HEK293T (cell line): ENCODE results near the gene KIAA1217.

Experiments
- CTCF ChIA-PET: fragments of 350-600 bp; formaldehyde crosslinking; extraction: SDS; loops from one replicate; lab custom pipeline; 2021; ENCODE audit warnings: antibody characterized with exemption, inconsistent platforms; lab: Yijun Ruan, JAX
- POLR2A ChIA-PET: fragments of 350-600 bp; formaldehyde crosslinking; extraction: SDS; loops from one replicate; lab custom pipeline; 2020; ENCODE audit warnings: antibody characterized with exemption, inconsistent platforms; lab: Yijun Ruan, JAX
- DNase-seq: peaks from one replicate; pipeline ENCODE4 v3.0.0; 2012; ENCODE audit warnings: mixed read lengths; ENCODE audit errors: extremely low spot score
- ARNT ChIP-seq: fragments of 450-650 bp; IDR thresholded peaks from 2 replicates; pipeline ENCODE4 v1.6.1; 2017; ENCODE audit warnings: mild to moderate bottlenecking
- BHLHE40 ChIP-seq: fragments of 450-650 bp; IDR thresholded peaks from 2 replicates; pipeline ENCODE4 v1.6.1; 2016; ENCODE audit warnings: mild to moderate bottlenecking, moderate library complexity, borderline replicate concordance
- CTBP1 ChIP-seq: fragments of 450-650 bp; IDR thresholded peaks from 2 replicates; pipeline ENCODE4 v1.6.1; 2016; ENCODE audit warnings: borderline replicate concordance
- ELF4 ChIP-seq: fragments of 450-650 bp; IDR thresholded peaks from 2 replicates; pipeline ENCODE4 v1.6.1; 2017; ENCODE audit warnings: antibody characterized with exemption
- FOXA1 ChIP-seq: fragments of 450-650 bp; IDR thresholded peaks from 2 replicates; pipeline ENCODE4 v1.6.1; 2016; ENCODE audit warnings: mild to moderate bottlenecking
- FOXK2 ChIP-seq: fragments of 450-650 bp; IDR thresholded peaks from 2 replicates; pipeline ENCODE4 v1.6.1; 2016; ENCODE audit warnings: mild to moderate bottlenecking
- FOXM1 ChIP-seq: fragments of 450-650 bp; IDR thresholded peaks from 2 replicates; pipeline ENCODE4 v1.6.1; 2017; ENCODE audit warnings: mild to moderate bottlenecking, borderline replicate concordance
- HDGF ChIP-seq: fragments of 450-650 bp; IDR thresholded peaks from 2 replicates; pipeline ENCODE4 v1.6.1; 2017; ENCODE audit warnings: antibody characterized with exemption, borderline replicate concordance
- L3MBTL2 ChIP-seq: fragments of 450-650 bp; conservative IDR thresholded peaks from 2 replicates; pipeline ENCODE4 v1.6.1; 2016; ENCODE audit warnings: mild to moderate bottlenecking
- LEF1 ChIP-seq: fragments of 450-650 bp; IDR thresholded peaks from 2 replicates; pipeline ENCODE4 v1.6.1; 2017; ENCODE audit warnings: mild to moderate bottlenecking, borderline replicate concordance
- NFRKB ChIP-seq: fragments of 450-650 bp; IDR thresholded peaks from 2 replicates; pipeline ENCODE4 v1.6.1; 2016; ENCODE audit warnings: mild to moderate bottlenecking, moderate library complexity
- PKNOX1 ChIP-seq: fragments of 450-650 bp; IDR thresholded peaks from 2 replicates; pipeline ENCODE4 v1.6.1; 2016
- SP1 ChIP-seq: fragments of 450-650 bp; IDR thresholded peaks from 2 replicates; pipeline ENCODE4 v1.6.1; 2017
- SUZ12 ChIP-seq: fragments of 450-650 bp; IDR thresholded peaks from 2 replicates; pipeline ENCODE4 v1.6.1; 2016; ENCODE audit warnings: mild to moderate bottlenecking
- TARDBP ChIP-seq: fragments of 450-650 bp; IDR thresholded peaks from 2 replicates; pipeline ENCODE4 v1.6.1; 2016
- ZNF384 ChIP-seq: fragments of 450-650 bp; IDR thresholded peaks from 2 replicates; pipeline ENCODE4 v1.6.1; 2016

KIAA1217 gene

GRCh38 chr10:24515481-24515880 lies 306.5 kb downstream of the KIAA1217 start:
- DNase-seq, result no peak
- ChIA-PET CTCF (no interaction called here), POLR2A (no interaction called here)
- no peak for TF ChIP-seq FOXK2
- TF ChIP-seq SP1, result no peak
- TF ChIP-seq SUZ12, result no peak
- no peak for TF ChIP-seq LEF1
- no peak for TF ChIP-seq L3MBTL2
- no peak for TF ChIP-seq FOXA1
- TF ChIP-seq BHLHE40, result no peak
- no peak for TF ChIP-seq FOXM1
- no peak for TF ChIP-seq ARNT
- TF ChIP-seq TARDBP, result no peak
- no peak for TF ChIP-seq CTBP1
- no peak for TF ChIP-seq PKNOX1
- TF ChIP-seq ELF4, result no peak
- TF ChIP-seq ZNF384, result no peak
- TF ChIP-seq NFRKB, result no peak
- TF ChIP-seq HDGF, result no peak

- DNase-seq, result no peak
- POLR2A ChIA-PET, result no interaction called here
- CTCF ChIA-PET, result interaction anchor here (0.6 to 2.8 kb wide), 12 partner anchors 13 to 1360 kb away, joined by 3 to 13 read pairs (median 3); no protein-coding TSS in a partner anchor
- TF ChIP-seq ZNF384 (no peak), HDGF (no peak), FOXM1 (no peak), CTBP1 (no peak), LEF1 (no peak), ELF4 (no peak), SP1 (no peak), L3MBTL2 (no peak), PKNOX1 (no peak), SUZ12 (no peak), BHLHE40 (no peak), FOXA1 (no peak), NFRKB (no peak), FOXK2 (no peak), ARNT (no peak), TARDBP (no peak)
These were observed 309.5 kb downstream of the KIAA1217 start for GRCh38 chr10:24518411-24518810.

GRCh38 chr10:24518981-24519597 lies 310.2 kb downstream of the KIAA1217 start:
- POLR2A ChIA-PET, result no interaction called here
- DNase-seq, result peak; percentile 74
- TF ChIP-seq CTBP1, result no peak
- TF ChIP-seq NFRKB, result no peak
- TF ChIP-seq PKNOX1, result no peak
- no peak for TF ChIP-seq FOXK2
- TF ChIP-seq ELF4, result no peak
- no peak for TF ChIP-seq ARNT
- no peak for TF ChIP-seq L3MBTL2
- TF ChIP-seq FOXM1, result no peak
- no peak for TF ChIP-seq SP1
- no peak for TF ChIP-seq TARDBP
- CTCF ChIA-PET, result interaction anchor here (0.6 to 2.8 kb wide), 13 partner anchors 12 to 525 kb away, joined by 3 to 13 read pairs (median 3); no protein-coding TSS in a partner anchor

- POLR2A ChIA-PET, result no interaction called here
- CTCF ChIA-PET, result interaction anchor here (0.9 to 2.8 kb wide), 4 partner anchors 11 to 16 kb away, joined by 3 to 13 read pairs (median 7); no protein-coding TSS in a partner anchor
- TF ChIP-seq L3MBTL2, result no peak
- TF ChIP-seq SP1, result no peak
- TF ChIP-seq ELF4, result no peak
- no peak for TF ChIP-seq ARNT
- DNase-seq, result no peak
These were observed 311.0 kb downstream of the KIAA1217 start for GRCh38 chr10:24519950-24520349.

GRCh38 chr10:24524314-24524713 lies 315.4 kb downstream of the KIAA1217 start:
- DNase-seq, result no peak
- ChIA-PET CTCF (no interaction called here), POLR2A (no interaction called here)
- TF ChIP-seq FOXK2 (no peak), PKNOX1 (no peak), CTBP1 (no peak), BHLHE40 (no peak), SUZ12 (no peak), SP1 (no peak), TARDBP (no peak), ARNT (no peak), NFRKB (no peak), LEF1 (no peak), FOXM1 (no peak), HDGF (no peak), ZNF384 (no peak), ELF4 (no peak), FOXA1 (no peak), L3MBTL2 (no peak)
